DOHH2 (cell line): ENCODE data around the gene TAF6L.
A peak's percentile ranks its signal among the peaks of the same experiment; 100 is the strongest.

Experiments used
- H3F3A ChIP-seq: fragments of 200-600 bp; sonication (generic), shearing (Covaris generic); 2 replicates; pipeline ENCODE4 v1.6.0; 2016; ENCODE audit warnings: antibody characterized with exemption, mild to moderate bottlenecking; ENCODE audit not compliant: control insufficient read depth, insufficient read depth
- H3K27ac ChIP-seq: fragments of 200-600 bp; sonication (generic); 2 replicates; pipeline ENCODE4 v1.5.1; 2014; ENCODE audit warnings: low read depth, mild to moderate bottlenecking, low read length, moderate library complexity
- H3K27me3 ChIP-seq: fragments of 200-600 bp; sonication (generic); 2 replicates; pipeline ENCODE4 v1.6.1; 2014; ENCODE audit warnings: mild to moderate bottlenecking, low read length, mixed read lengths; ENCODE audit not compliant: control insufficient read depth
- H3K36me3 ChIP-seq: fragments of 200-600 bp; sonication (generic); 2 replicates; pipeline ENCODE4 v1.6.1; 2014; ENCODE audit warnings: mild to moderate bottlenecking, low read length, moderate library complexity, mixed read lengths; ENCODE audit not compliant: control insufficient read depth
- H3K4me1 ChIP-seq: fragments of 200-600 bp; sonication (generic); 2 replicates; pipeline ENCODE4 v1.6.1; 2014; ENCODE audit warnings: mild to moderate bottlenecking, low read length, mixed read lengths; ENCODE audit not compliant: control insufficient read depth
- H3K4me2 ChIP-seq: fragments of 200-600 bp; sonication (generic); 2 replicates; pipeline ENCODE4 v1.6.0; 2014; ENCODE audit warnings: mild to moderate bottlenecking, low read length, moderate library complexity
- H3K4me3 ChIP-seq: fragments of 200-600 bp; sonication (generic); 2 replicates; pipeline ENCODE4 v1.5.1; 2014; ENCODE audit warnings: mild to moderate bottlenecking, low read length, mixed read lengths
- H3K79me2 ChIP-seq: fragments of 200-600 bp; sonication (generic); 2 replicates; pipeline ENCODE4 v1.6.1; 2014; ENCODE audit warnings: mild to moderate bottlenecking, low read length, mixed read lengths; ENCODE audit not compliant: control insufficient read depth
- H3K9me2 ChIP-seq: fragments of 200-600 bp; sonication (generic); replicated peaks from 2 replicates; pipeline ENCODE4 v1.6.1; 2014; ENCODE audit warnings: mild to moderate bottlenecking, low read length, mixed read lengths; ENCODE audit not compliant: control insufficient read depth
- H3K9me3 ChIP-seq: fragments of 200-600 bp; sonication (generic); 2 replicates; pipeline ENCODE4 v1.6.1; 2014; ENCODE audit warnings: antibody characterized with exemption, low read length, mixed read lengths; ENCODE audit not compliant: control insufficient read depth, insufficient read depth
- H4K20me1 ChIP-seq: fragments of 200-600 bp; sonication (generic); 2 replicates; pipeline ENCODE4 v1.6.0; 2014; ENCODE audit warnings: low read depth, mild to moderate bottlenecking, antibody characterized with exemption, low read length, moderate library complexity; ENCODE audit not compliant: control insufficient read depth, insufficient read depth
- EZH2phosphoT487 ChIP-seq: fragments of 200-600 bp; sonication (generic); IDR thresholded peaks from 2 replicates; pipeline ENCODE4 v1.6.1; 2017; ENCODE audit warnings: borderline replicate concordance, mild to moderate bottlenecking, antibody characterized with exemption, low read length, moderate library complexity, mixed read lengths
- TF ChIP-seq, protein P1 (sequence below): fragments of 200-600 bp; sonication (generic); IDR thresholded peaks from one replicate; pipeline ENCODE4 v1.5.1; 2014; ENCODE audit warnings: antibody characterized with exemption, mild to moderate bottlenecking, low read depth, low read length; ENCODE audit not compliant: poor library complexity, severe bottlenecking

Gene TAF6L

DNA sequence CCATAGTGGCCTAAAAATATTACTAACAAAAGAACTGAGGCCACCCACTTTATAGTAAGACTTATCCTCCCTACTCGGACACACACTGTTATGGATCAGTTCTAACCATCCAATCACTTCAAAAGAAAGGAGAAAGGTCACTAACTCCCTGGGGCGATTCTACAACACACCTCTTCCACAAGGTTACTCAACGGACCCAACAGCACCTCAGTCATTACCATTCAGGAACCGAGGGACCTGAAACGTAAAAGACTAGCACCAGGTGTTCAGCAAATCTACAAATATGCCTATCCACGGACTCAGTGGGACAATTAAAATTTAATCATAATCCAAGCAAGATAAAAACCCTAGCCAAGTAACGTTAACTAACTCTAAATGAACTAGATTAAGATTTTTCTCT, 45.5 kb upstream of the TAF6L start:
- H3F3A ChIP-seq, result no peaks in the 10 kb centered on the region; the same call in 1 of the 2 replicates

DNA sequence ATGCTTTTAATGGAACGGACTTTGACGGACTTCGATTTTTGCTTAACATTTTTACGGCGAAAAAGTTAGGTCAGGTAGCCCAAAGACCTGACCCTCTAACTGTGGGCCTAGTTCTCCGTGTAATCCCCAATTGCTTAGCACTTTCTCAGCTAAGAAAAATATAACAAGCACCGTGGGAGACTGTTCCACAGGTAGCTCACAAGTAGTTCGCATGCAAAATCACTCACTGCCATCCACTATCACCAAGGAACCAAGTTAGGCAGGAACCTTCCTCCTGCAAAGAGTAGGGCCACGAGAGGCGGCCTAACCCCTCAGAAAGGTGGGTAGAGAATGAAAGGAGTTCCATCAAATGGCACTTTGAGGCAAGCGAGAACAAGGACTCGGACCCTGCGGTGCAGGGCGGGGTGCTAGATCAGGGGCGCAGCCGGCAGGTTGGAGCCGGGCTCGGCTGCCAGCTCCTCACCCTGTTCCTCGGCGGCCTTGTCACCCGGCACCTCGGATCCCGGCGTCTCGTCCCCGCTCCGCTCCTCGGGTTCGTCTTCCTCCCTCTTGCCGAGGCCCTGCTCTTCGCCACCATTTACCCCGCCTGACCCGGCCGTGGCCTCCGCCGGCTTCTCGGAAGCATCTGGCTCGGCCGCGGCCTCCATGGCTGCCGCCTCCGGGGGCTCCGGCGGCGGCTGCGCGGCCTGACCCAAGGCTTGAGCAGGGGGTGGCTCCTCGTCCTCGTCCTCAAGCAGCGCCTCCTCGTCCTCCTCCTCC, 44.9 kb upstream of the TAF6L start:
- H3K4me1 ChIP-seq, result peaks cover 27% of the 10 kb centered on the region
- H3K27ac ChIP-seq, result peak overlapping the region; percentile 92
- H3K9me2 ChIP-seq, result no peaks in the 10 kb centered on the region
- TF ChIP-seq, protein P1, sequence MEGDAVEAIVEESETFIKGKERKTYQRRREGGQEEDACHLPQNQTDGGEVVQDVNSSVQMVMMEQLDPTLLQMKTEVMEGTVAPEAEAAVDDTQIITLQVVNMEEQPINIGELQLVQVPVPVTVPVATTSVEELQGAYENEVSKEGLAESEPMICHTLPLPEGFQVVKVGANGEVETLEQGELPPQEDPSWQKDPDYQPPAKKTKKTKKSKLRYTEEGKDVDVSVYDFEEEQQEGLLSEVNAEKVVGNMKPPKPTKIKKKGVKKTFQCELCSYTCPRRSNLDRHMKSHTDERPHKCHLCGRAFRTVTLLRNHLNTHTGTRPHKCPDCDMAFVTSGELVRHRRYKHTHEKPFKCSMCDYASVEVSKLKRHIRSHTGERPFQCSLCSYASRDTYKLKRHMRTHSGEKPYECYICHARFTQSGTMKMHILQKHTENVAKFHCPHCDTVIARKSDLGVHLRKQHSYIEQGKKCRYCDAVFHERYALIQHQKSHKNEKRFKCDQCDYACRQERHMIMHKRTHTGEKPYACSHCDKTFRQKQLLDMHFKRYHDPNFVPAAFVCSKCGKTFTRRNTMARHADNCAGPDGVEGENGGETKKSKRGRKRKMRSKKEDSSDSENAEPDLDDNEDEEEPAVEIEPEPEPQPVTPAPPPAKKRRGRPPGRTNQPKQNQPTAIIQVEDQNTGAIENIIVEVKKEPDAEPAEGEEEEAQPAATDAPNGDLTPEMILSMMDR, result no peak
- TF ChIP-seq EZH2phosphoT487, result no peak
- H3K4me3 ChIP-seq, result peak overlapping the region; percentile 90
- H3K36me3 ChIP-seq, result peaks cover 73% of the 10 kb centered on the region
- H3K9me3 ChIP-seq, result no peaks in the 10 kb centered on the region
- H3K79me2 ChIP-seq, result peaks cover 87% of the 10 kb centered on the region
- H3K27me3 ChIP-seq, result no peaks in the 10 kb centered on the region
- no peaks in the 10 kb centered on the region; the same call in 1 of the 2 replicates for H3F3A ChIP-seq
- peak overlapping the region; percentile 85 for H3K4me2 ChIP-seq
- peaks cover 25% of the 10 kb centered on the region for H4K20me1 ChIP-seq

More for the DNA sequence above, 45.5 kb upstream of the TAF6L start:
- H3K27me3 ChIP-seq, result no peaks in the 10 kb centered on the region
- H3K36me3 ChIP-seq, result peaks cover 75% of the 10 kb centered on the region
- H3K4me3 ChIP-seq, result peak overlapping the region; percentile 90
- H4K20me1 ChIP-seq, result peaks cover 25% of the 10 kb centered on the region
- peak overlapping the region; percentile 85 for H3K4me2 ChIP-seq
- H3K9me2 ChIP-seq, result no peaks in the 10 kb centered on the region
- peaks cover 24% of the 10 kb centered on the region for H3K4me1 ChIP-seq
- peaks cover 88% of the 10 kb centered on the region for H3K79me2 ChIP-seq
- no peaks in the 10 kb centered on the region for H3K9me3 ChIP-seq
- no peak for TF ChIP-seq EZH2phosphoT487
- TF ChIP-seq, protein P1, result no peak
- peak overlapping the region; percentile 92 for H3K27ac ChIP-seq

DNA sequence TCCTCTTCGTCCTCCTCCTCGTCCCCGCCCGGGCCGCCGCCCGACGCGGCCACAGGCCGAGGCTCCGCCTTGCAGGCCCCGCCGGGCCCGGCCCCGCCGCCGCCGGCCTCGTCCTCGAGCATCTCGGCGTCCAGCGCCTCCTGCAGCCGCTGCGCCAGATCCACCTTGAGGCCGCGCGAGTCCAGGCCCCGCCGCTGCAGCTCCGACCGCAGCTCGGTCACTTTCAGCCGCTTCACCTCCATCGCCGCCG, 44.4 kb upstream of the TAF6L start:
- Histone ChIP-seq H3K36me3 (peaks cover 72% of the 10 kb centered on the region), H3K27me3 (no peaks in the 10 kb centered on the region), H3K79me2 (peaks cover 87% of the 10 kb centered on the region), H3K4me3 (peak overlapping the region; percentile 90), H3K9me2 (no peaks in the 10 kb centered on the region), H3K4me2 (peak overlapping the region; percentile 85), H3K9me3 (no peaks in the 10 kb centered on the region), H4K20me1 (peaks cover 25% of the 10 kb centered on the region), H3K4me1 (peaks cover 29% of the 10 kb centered on the region), H3F3A (no peaks in the 10 kb centered on the region; the same call in 1 of the 2 replicates), H3K27ac (peak overlapping the region; percentile 92)
- TF ChIP-seq EZH2phosphoT487, result no peak
- TF ChIP-seq, protein P1, result no peak
